Panc1 (cell line): Measurements from ENCODE around the gene PLEKHH2. TPM values are rescaled to one million over a fixed set of nuclear protein-coding genes. Genes with fewer than 3 reads are reported as not detected.
A peak's percentile ranks its signal among the peaks of the same experiment; 100 is the strongest.
"Not testable (repeated sequence)": the region's sequence is repeated elsewhere in the genome, so short reads cannot be mapped to it uniquely, and the experiment has no call there.

ENCODE experiments used
- ATAC-seq: fragments of 200-7000 bp; cut with Tn5 transposase; 2 replicates; pipeline ENCODE4 v1.9.1; 2020; ENCODE audit warnings: mild to moderate bottlenecking, moderate library complexity
- BruUV-seq: library from RNA; stranded (reverse); fragments of 400-500 nt; replicated peaks from 2 replicates; lab custom pipeline; 2021; lab: Mats Ljungman, UMichigan
- CTCF ChIA-PET: fragments of 300-600 bp; sonication (Branson Sonifier 250); formaldehyde crosslinking; loops from one replicate; lab custom pipeline; 2022; ENCODE audit warnings: antibody characterized with exemption; lab: Charles Lee
- POLR2A ChIA-PET: fragments of 300-600 bp; sonication (Branson Sonifier 250); formaldehyde crosslinking; loops from one replicate; lab custom pipeline; 2022; ENCODE audit warnings: antibody characterized with exemption; lab: Charles Lee
- DNase-seq: peaks from one replicate; pipeline ENCODE4 v3.0.0-alpha.2; 2010; ENCODE audit warnings: low read depth, low spot score
- H3K27ac ChIP-seq: 2 replicates; pipeline ENCODE4 v1.5.1; 2011; ENCODE audit warnings: mild to moderate bottlenecking, low read length, inconsistent platforms
- H3K27me3 ChIP-seq: fragments of 200-500 bp; sonication (Bioruptor generic); 2 replicates; pipeline ENCODE4 v1.6.0; 2014; ENCODE audit warnings: low read length, inconsistent platforms; ENCODE audit not compliant: control insufficient read depth, insufficient read depth
- H3K36me3 ChIP-seq: fragments of 200-500 bp; sonication (Bioruptor generic); 2 replicates; pipeline ENCODE4 v1.5.1; 2014; ENCODE audit warnings: inconsistent platforms, mild to moderate bottlenecking, low read length, moderate library complexity; ENCODE audit not compliant: control insufficient read depth, insufficient read depth
- H3K4me1 ChIP-seq: 2 replicates; pipeline ENCODE4 v1.5.1; 2011; ENCODE audit warnings: inconsistent platforms, mild to moderate bottlenecking, low read length, moderate library complexity; ENCODE audit not compliant: control insufficient read depth, insufficient read depth
- H3K4me3 ChIP-seq, 2 experiments: 2 replicates each; pipeline ENCODE4 v1.5.1; 2011 to 2012; ENCODE audit warnings: low read depth in 2 of 2, low read length in 2 of 2, mild to moderate bottlenecking in 2 of 2, inconsistent platforms in 1 of 2, moderate library complexity in 1 of 2
- H3K9me3 ChIP-seq: fragments of 200-500 bp; sonication (Bioruptor generic); 2 replicates; pipeline ENCODE4 v1.5.1; 2014; ENCODE audit warnings: low read depth, mild to moderate bottlenecking, inconsistent platforms, low read length, moderate library complexity; ENCODE audit not compliant: control insufficient read depth, insufficient read depth
- CTCF ChIP-seq: fragments of 450-650 bp; IDR thresholded peaks from 2 replicates; pipeline ENCODE4 v1.5.1; 2017; ENCODE audit warnings: mild to moderate bottlenecking
- POLR2AphosphoS5 ChIP-seq: IDR thresholded peaks from 2 replicates; pipeline ENCODE4 v1.6.1; 2012; ENCODE audit warnings: mild to moderate bottlenecking, low read depth, low read length, moderate library complexity
- SIN3A ChIP-seq: IDR thresholded peaks from 2 replicates; pipeline ENCODE4 v1.6.1; 2012; ENCODE audit warnings: low read depth, mild to moderate bottlenecking, low read length, moderate library complexity, borderline replicate concordance; ENCODE audit not compliant: insufficient read depth
- TCF7L2 ChIP-seq: IDR thresholded peaks from 2 replicates; pipeline ENCODE4 v1.6.1; 2011; ENCODE audit warnings: mild to moderate bottlenecking, low read depth, low read length, inconsistent platforms
- in situ Hi-C: cut with HindIII; loops from 2 replicates; pipeline ENCODE4 v1.10.0; 2016; ENCODE audit warnings: low sequenced_read_pairs, low pct_unique_long_range_greater_than_20kb
- intact Hi-C: fragments of 100-400 bp; cut with micrococcal nuclease; formaldehyde crosslinking; loops from one replicate; pipeline ENCODE4 v1.10.0; 2022; ENCODE audit not compliant: unreplicated experiment
- total RNA-seq: library from RNA; stranded (reverse); gene quantifications from one replicate; pipeline ENCODE4 v1.2.1, GENCODE V29; 2021; ENCODE audit not compliant: unreplicated experiment
- TF ChIP-seq, protein P1 (sequence below), 2 experiments: IDR thresholded peaks; 2 replicates each; pipeline ENCODE4 v1.6.1; 2011 to 2012; ENCODE audit warnings: low read depth in 2 of 2, control low read depth in 1 of 2, low read length in 1 of 2, mild to moderate bottlenecking in 1 of 2, moderate library complexity in 1 of 2; ENCODE audit not compliant: insufficient read depth in 1 of 2

PLEKHH2 gene
- total RNA-seq, 1 experiment from 2014 or later = 15.0 TPM

- ATAC-seq (no peak), DNase-seq (no peak)
- H3K36me3 ChIP-seq = no peaks in the 10 kb centered on the region; the same call in 1 of the 2 replicates
- ChIA-PET CTCF (no interaction called here), POLR2A (no interaction called here)
- no peak overlapping the region for H3K27ac ChIP-seq
- in situ Hi-C loops = no loop called here
- H3K27me3 ChIP-seq = no peaks in the 10 kb centered on the region
- H3K9me3 ChIP-seq = no peaks in the 10 kb centered on the region
- H3K4me3 ChIP-seq = no peak overlapping the region
- intact Hi-C loops = no loop called here
- no peaks in the 10 kb centered on the region for H3K4me1 ChIP-seq
- TF ChIP-seq SIN3A = no peak
- TF ChIP-seq TCF7L2 = no peak
- no peak for TF ChIP-seq CTCF
- no peak for TF ChIP-seq POLR2AphosphoS5
- TF ChIP-seq, protein P1, sequence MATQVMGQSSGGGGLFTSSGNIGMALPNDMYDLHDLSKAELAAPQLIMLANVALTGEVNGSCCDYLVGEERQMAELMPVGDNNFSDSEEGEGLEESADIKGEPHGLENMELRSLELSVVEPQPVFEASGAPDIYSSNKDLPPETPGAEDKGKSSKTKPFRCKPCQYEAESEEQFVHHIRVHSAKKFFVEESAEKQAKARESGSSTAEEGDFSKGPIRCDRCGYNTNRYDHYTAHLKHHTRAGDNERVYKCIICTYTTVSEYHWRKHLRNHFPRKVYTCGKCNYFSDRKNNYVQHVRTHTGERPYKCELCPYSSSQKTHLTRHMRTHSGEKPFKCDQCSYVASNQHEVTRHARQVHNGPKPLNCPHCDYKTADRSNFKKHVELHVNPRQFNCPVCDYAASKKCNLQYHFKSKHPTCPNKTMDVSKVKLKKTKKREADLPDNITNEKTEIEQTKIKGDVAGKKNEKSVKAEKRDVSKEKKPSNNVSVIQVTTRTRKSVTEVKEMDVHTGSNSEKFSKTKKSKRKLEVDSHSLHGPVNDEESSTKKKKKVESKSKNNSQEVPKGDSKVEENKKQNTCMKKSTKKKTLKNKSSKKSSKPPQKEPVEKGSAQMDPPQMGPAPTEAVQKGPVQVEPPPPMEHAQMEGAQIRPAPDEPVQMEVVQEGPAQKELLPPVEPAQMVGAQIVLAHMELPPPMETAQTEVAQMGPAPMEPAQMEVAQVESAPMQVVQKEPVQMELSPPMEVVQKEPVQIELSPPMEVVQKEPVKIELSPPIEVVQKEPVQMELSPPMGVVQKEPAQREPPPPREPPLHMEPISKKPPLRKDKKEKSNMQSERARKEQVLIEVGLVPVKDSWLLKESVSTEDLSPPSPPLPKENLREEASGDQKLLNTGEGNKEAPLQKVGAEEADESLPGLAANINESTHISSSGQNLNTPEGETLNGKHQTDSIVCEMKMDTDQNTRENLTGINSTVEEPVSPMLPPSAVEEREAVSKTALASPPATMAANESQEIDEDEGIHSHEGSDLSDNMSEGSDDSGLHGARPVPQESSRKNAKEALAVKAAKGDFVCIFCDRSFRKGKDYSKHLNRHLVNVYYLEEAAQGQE (IDR thresholded peaks at IDR 0.05; ENCODE audit: insufficient read depth in 1 of 2, low read depth in 2 of 2, low read length in 1 of 2) = no peak
- no TSS peak for BruUV-seq
These were observed 55.5 kb downstream of the PLEKHH2 start for GRCh38 chr2:43692428-43692994.

DNA sequence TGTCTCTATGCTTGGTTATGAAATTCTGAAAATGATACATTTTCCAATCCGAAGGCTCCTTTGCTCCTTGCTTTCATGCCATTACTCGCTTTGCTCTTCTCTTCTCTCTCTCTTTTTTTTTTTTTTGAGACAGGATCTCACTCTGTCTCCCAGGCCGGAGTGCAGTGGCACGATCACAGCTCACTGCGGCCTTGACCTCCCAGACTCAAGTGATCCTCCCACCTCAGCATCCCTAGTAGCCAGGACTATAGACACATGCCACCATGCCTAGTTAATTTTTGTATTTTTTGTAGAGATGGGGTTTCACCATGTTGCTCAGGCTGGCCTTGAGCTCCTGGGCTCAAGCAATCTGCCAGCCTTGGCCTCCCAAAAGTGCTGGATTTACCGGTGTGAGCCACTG, 61.1 kb downstream of the PLEKHH2 start:
- H3K27ac ChIP-seq, H3K4me3 ChIP-seq, H3K27me3 ChIP-seq, in situ Hi-C loops, BruUV-seq, intact Hi-C loops, DNase-seq, ATAC-seq, H3K4me1 ChIP-seq, H3K36me3 ChIP-seq, CTCF ChIA-PET, H3K9me3 ChIP-seq: not testable (repeated sequence)
- POLR2A ChIA-PET = interaction anchor here (0.6 kb wide), 1 partner anchor 147 kb away, joined by 4 read pairs; no protein-coding TSS in a partner anchor

DNA sequence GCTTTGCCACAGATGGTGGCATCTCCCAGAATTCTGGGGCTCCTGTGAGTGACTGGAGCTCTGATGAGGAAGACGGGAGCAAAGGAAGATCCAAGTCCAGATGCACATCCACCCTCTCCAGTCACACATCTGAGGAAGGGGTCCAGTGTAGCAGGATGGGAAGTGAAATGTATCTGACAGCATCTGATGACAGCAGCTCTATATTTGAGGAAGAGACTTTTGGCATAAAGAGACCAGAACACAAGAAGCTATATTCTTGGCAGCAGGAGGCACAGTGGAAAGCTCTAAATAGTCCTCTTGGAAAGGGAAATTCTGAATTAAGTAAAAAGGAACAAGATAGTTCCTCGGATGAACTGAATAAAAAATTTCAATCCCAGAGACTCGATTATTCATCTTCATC, 62.7 kb downstream of the PLEKHH2 start:
- ChIA-PET CTCF (no interaction called here), POLR2A (interaction anchor here (0.6 kb wide), 1 partner anchor 52 kb away, joined by 3 read pairs; no protein-coding TSS in a partner anchor)
- Histone ChIP-seq H3K9me3 (no peaks in the 10 kb centered on the region), H3K27me3 (no peaks in the 10 kb centered on the region), H3K27ac (no peak overlapping the region), H3K4me1 (no peaks in the 10 kb centered on the region), H3K4me3 (no peak overlapping the region), H3K36me3 (no peaks in the 10 kb centered on the region; the same call in 1 of the 2 replicates)
- DNase-seq (no peak), ATAC-seq (no peak)
- intact Hi-C loops (no loop called here), in situ Hi-C loops (no loop called here)
- TF ChIP-seq CTCF = no peak
- TF ChIP-seq TCF7L2 = no peak
- TF ChIP-seq SIN3A = no peak
- no peak for TF ChIP-seq POLR2AphosphoS5
- TF ChIP-seq, protein P1 (IDR thresholded peaks at IDR 0.05; ENCODE audit: insufficient read depth in 1 of 2, low read depth in 2 of 2, low read length in 1 of 2) = no peak
- TSS peak; percentile 77 for BruUV-seq
